NCI-H2029 (cell line): ENCODE measurements around the gene LAMA3.

Experiments
- DNase-seq: peaks from one replicate; lab custom pipeline; 2025; lab: John Stamatoyannopoulos, UW

The LAMA3 gene

GRCh38 chr18:23972453-23972852, 283.2 kb downstream of the LAMA3 start:
- DNase-seq, result no peak

GRCh38 chr18:23977103-23977502, 287.9 kb downstream of the LAMA3 start:
- no peak for DNase-seq

- DNase-seq, result no peak
These were observed 288.6 kb downstream of the LAMA3 start for GRCh38 chr18:23977719-23978483.

- DNase-seq, result no peak
These were observed 292.2 kb downstream of the LAMA3 start for GRCh38 chr18:23981369-23981980.

- DNase-seq, result no peak
These were observed 293.2 kb downstream of the LAMA3 start for GRCh38 chr18:23982155-23983079.

- DNase-seq, result no peak
These were observed 293.9 kb downstream of the LAMA3 start for GRCh38 chr18:23983112-23983511.

GRCh38 chr18:23986600-23987359, 297.5 kb downstream of the LAMA3 start:
- DNase-seq, result no peak

GRCh38 chr18:23990474-23991410, 301.5 kb downstream of the LAMA3 start:
- DNase-seq, result no peak

- no peak for DNase-seq
These were observed 303.1 kb downstream of the LAMA3 start for GRCh38 chr18:23992089-23992940.

GRCh38 chr18:23992941-23993280, 303.7 kb downstream of the LAMA3 start:
- DNase-seq, result no peak

- peak; percentile 92 for DNase-seq
These were observed 305.2 kb downstream of the LAMA3 start for GRCh38 chr18:23994361-23994902.

- no peak for DNase-seq
These were observed 305.9 kb downstream of the LAMA3 start for GRCh38 chr18:23995180-23995579.

GRCh38 chr18:23998018-23998417, 308.8 kb downstream of the LAMA3 start:
- no peak for DNase-seq

GRCh38 chr18:23998820-23999219, 309.6 kb downstream of the LAMA3 start:
- peak; percentile 96 for DNase-seq

- DNase-seq, result no peak
These were observed 311.6 kb downstream of the LAMA3 start for GRCh38 chr18:24000613-24001490.

GRCh38 chr18:24002479-24002878, 313.2 kb downstream of the LAMA3 start:
- DNase-seq, result no peak

GRCh38 chr18:24003288-24003687, 314.0 kb downstream of the LAMA3 start:
- no peak for DNase-seq

- no peak for DNase-seq
These were observed 314.8 kb downstream of the LAMA3 start for GRCh38 chr18:24003903-24004640.
